Measurements from ENCODE around the gene MAPKAP1.

DNA sequence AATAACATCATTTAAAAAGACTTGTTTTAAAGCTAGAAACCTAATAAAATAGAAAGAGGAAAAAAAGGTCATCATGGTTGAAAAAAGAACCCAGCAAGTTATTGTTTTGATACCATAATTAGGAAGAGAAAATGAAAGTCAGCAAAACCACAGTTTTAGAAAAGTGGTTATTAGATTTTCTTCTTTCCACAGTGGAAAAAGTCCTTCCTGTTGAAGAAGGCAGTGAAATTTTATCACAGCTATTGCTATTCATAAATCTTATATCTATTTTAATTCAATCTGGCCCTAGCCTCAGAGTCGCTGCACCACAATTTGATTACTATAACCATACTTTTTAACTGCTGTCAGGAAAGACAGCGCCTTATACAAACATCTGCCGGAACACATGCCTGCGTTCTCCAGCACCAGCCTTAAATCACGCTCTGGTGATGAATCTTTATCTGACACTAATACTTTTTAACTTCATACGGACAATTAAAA is 60.3 kb downstream of the MAPKAP1 start:
- TF ChIP-seq, protein P1, sequence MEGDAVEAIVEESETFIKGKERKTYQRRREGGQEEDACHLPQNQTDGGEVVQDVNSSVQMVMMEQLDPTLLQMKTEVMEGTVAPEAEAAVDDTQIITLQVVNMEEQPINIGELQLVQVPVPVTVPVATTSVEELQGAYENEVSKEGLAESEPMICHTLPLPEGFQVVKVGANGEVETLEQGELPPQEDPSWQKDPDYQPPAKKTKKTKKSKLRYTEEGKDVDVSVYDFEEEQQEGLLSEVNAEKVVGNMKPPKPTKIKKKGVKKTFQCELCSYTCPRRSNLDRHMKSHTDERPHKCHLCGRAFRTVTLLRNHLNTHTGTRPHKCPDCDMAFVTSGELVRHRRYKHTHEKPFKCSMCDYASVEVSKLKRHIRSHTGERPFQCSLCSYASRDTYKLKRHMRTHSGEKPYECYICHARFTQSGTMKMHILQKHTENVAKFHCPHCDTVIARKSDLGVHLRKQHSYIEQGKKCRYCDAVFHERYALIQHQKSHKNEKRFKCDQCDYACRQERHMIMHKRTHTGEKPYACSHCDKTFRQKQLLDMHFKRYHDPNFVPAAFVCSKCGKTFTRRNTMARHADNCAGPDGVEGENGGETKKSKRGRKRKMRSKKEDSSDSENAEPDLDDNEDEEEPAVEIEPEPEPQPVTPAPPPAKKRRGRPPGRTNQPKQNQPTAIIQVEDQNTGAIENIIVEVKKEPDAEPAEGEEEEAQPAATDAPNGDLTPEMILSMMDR (IDR thresholded peaks at IDR 0.05), result no peak
- TF ChIP-seq POLR2A (IDR thresholded peaks at IDR 0.05) (no peak), EP300 (IDR thresholded peaks at IDR 0.05) (no peak)
